Left ventricle myocardium inferior (tissue), 1 donor: ENCODE results near the gene GOLT1B. TPM values are rescaled to one million over a fixed set of nuclear protein-coding genes. Genes with fewer than 3 reads are reported as not detected.

ENCODE experiments used
- DNase-seq: peaks from one replicate; pipeline ENCODE4 v3.0.0-alpha.2; 2020
- H3K27ac ChIP-seq: fragments of 200-600 bp; replicated peaks from 2 replicates; pipeline ENCODE4 v1.8.0; 2021
- H3K27me3 ChIP-seq: fragments of 200-600 bp; 2 replicates; pipeline ENCODE4 v1.8.0; 2021; ENCODE audit warnings: low read depth
- H3K36me3 ChIP-seq: fragments of 200-600 bp; 2 replicates; pipeline ENCODE4 v1.8.0; 2021
- H3K4me1 ChIP-seq: fragments of 200-600 bp; 2 replicates; pipeline ENCODE4 v1.8.0; 2021
- H3K4me3 ChIP-seq: fragments of 200-600 bp; 2 replicates; pipeline ENCODE4 v1.8.0; 2021; ENCODE audit warnings: mild to moderate bottlenecking, moderate library complexity
- H3K9me3 ChIP-seq: fragments of 200-600 bp; replicated peaks from 2 replicates; pipeline ENCODE4 v1.8.0; 2021
- intact Hi-C: fragments of 100-400 bp; cut with micrococcal nuclease; formaldehyde crosslinking; loops from one replicate; pipeline ENCODE4 v1.11.0; 2022
- total RNA-seq: library from RNA; stranded (reverse); fragmentation: NEBNext Ultra II Directional; extraction: Animal tissue kit (Norgen Biotek cat#: 25700); gene quantifications from one replicate; pipeline ENCODE4 v1.2.1, GENCODE V29; 2021
- TF ChIP-seq, protein P1 (sequence below): fragments of 200-600 bp; IDR thresholded peaks from 2 replicates; pipeline ENCODE4 v1.8.0; 2021; ENCODE audit warnings: antibody characterized with exemption, mild to moderate bottlenecking, borderline replicate concordance
- donor health status: DM: no; HTN: yes; CAD: no; lungs with severe emphysema.

GOLT1B gene
- total RNA-seq, 1 donor from 2014 or later, result 17.5 TPM

DNA sequence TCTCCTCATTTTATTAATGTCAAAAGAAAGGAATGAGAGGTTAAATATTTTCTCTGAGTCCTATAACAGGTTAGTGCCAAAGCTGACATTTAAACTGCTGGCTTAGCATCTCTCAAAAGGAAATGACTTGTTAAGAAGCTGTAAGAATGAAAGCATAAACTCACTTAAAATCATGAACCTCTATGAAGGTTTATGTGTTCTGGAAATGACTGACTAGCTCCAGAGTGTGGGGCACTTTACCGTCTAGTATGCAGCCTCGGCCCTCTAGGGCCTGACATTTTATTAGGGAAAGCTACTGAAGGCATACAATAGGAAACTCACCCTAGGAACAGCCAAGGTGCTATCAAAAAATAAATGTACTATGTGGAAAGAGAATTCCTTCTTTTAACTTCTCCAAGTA, 59.6 kb downstream of the GOLT1B start:
- DNase-seq, result no peak
- Histone ChIP-seq H3K4me1 (no peaks in the 10 kb centered on the region), H3K4me3 (no peak overlapping the region), H3K9me3 (no peaks in the 10 kb centered on the region), H3K36me3 (no peaks in the 10 kb centered on the region), H3K27me3 (no peaks in the 10 kb centered on the region), H3K27ac (no peak overlapping the region)
- TF ChIP-seq, protein P1, sequence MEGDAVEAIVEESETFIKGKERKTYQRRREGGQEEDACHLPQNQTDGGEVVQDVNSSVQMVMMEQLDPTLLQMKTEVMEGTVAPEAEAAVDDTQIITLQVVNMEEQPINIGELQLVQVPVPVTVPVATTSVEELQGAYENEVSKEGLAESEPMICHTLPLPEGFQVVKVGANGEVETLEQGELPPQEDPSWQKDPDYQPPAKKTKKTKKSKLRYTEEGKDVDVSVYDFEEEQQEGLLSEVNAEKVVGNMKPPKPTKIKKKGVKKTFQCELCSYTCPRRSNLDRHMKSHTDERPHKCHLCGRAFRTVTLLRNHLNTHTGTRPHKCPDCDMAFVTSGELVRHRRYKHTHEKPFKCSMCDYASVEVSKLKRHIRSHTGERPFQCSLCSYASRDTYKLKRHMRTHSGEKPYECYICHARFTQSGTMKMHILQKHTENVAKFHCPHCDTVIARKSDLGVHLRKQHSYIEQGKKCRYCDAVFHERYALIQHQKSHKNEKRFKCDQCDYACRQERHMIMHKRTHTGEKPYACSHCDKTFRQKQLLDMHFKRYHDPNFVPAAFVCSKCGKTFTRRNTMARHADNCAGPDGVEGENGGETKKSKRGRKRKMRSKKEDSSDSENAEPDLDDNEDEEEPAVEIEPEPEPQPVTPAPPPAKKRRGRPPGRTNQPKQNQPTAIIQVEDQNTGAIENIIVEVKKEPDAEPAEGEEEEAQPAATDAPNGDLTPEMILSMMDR, result no peak
- intact Hi-C loops, result no loop called here

DNA sequence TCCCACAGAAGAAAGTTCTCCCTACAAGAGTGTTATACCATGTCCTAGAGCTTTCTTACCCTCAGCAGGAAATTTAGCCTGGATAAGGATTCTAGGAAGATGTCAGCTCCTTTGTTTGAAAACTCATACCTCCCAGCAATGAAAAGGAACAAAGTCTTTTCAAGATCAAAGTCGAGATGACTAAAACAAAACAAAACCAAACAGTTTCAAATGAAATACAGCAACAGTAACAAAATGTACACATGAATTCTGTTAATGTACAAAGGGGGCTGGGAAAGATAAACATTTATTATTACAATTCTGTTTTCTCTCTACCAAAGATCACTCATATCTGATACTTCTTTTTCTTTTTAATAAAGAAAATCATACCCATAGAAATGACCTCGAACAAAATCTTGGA, 61.3 kb downstream of the GOLT1B start:
- TF ChIP-seq, protein P1, result no peak
- Histone ChIP-seq H3K4me1 (no peaks in the 10 kb centered on the region), H3K36me3 (no peaks in the 10 kb centered on the region), H3K27me3 (no peaks in the 10 kb centered on the region), H3K4me3 (no peak overlapping the region), H3K9me3 (no peaks in the 10 kb centered on the region), H3K27ac (no peak overlapping the region)
- intact Hi-C loops, result no loop called here
- DNase-seq, result no peak

DNA sequence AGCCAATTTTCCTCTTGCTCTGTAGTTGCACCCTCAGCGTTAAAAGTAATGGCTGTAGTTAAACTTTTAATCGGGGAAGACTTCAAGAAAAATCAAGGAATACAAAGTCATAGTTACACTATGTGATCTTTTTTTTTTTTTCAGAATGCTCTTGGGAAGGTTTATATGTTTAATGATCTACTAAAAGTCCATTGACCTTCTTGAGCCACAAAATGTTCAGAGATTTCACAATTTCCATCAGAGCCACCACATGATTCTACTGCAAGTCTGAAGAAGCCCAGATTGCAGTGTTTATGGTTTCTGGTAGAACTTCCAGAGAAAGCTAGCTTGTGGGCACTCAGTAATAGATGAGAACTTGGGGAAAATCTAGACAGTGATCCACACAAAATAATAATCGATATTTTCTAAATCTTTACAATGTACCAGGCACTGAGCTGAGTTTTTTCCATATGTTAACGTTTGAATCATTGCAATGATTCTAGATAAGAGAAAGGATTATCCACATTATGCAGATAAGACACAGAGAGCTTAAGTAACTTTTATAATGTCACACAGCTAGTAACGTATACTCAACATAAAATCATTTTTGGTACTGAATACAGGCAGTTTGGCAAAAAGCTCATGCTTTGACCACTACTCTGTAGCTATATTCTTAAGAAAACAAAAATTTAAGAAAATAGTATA, 64.8 kb downstream of the GOLT1B start:
- Histone ChIP-seq H3K36me3 (no peaks in the 10 kb centered on the region), H3K9me3 (no peaks in the 10 kb centered on the region), H3K4me1 (no peaks in the 10 kb centered on the region), H3K27me3 (no peaks in the 10 kb centered on the region), H3K4me3 (no peak overlapping the region), H3K27ac (no peak overlapping the region)
- TF ChIP-seq, protein P1, result no peak
- intact Hi-C loops, result no loop called here
- no peak for DNase-seq

DNA sequence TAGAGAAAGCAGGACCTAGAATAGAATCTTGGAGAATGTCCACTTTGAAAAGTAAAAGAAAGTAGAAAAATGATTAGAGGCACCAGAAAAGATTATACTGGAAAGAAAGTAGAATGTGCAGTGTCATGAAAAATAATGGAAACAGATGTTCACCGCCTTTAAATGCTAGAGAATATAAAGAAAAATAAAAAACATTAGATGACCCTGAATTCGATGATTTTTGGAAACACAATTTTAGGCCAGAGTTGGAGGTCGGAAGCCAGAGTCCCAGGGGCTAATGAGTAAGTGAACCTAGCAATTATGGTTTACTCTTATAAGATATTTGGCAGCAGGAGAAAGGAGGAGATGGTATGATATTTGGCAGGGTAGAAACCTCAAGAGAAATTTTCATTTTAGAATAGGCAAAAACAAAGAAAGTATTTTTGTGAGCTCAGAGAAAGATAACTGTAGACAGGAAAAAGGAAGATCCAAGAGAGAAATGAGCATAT, 65.4 kb downstream of the GOLT1B start:
- H3K27ac ChIP-seq, result no peak overlapping the region
- H3K36me3 ChIP-seq, result no peaks in the 10 kb centered on the region
- intact Hi-C loops, result no loop called here
- no peak for DNase-seq
- TF ChIP-seq, protein P1, result no peak
- no peak overlapping the region for H3K4me3 ChIP-seq
- H3K9me3 ChIP-seq, result no peaks in the 10 kb centered on the region
- no peaks in the 10 kb centered on the region for H3K4me1 ChIP-seq
- no peaks in the 10 kb centered on the region for H3K27me3 ChIP-seq

Other genes starting within 250 kb of the GOLT1B start
- gene SLCO1A2, start 166.9 kb upstream of the GOLT1B start, total RNA-seq, result not detected
- gene IAPP, start 128.9 kb upstream of the GOLT1B start, total RNA-seq, result not detected
- 17.6 TPM for gene PYROXD1, start 64.1 kb upstream of the GOLT1B start, total RNA-seq
- 23.1 TPM for gene RECQL, start 154 bp upstream of the GOLT1B start, total RNA-seq
- 16.5 TPM for gene SPX, start 24.5 kb downstream of the GOLT1B start, total RNA-seq
- gene GYS2, start 103.1 kb downstream of the GOLT1B start, total RNA-seq, result not detected
- 2,441 TPM for gene LDHB, start 156.1 kb downstream of the GOLT1B start, total RNA-seq